K562 (cell line): ENCODE data around the gene PHYH. TPM values are rescaled to one million over a fixed set of nuclear protein-coding genes. Genes with fewer than 3 reads are reported as not detected.
A peak's percentile ranks its signal among the peaks of the same experiment; 100 is the strongest.

ENCODE experiments used
- ATAC-seq: fragments of 200-7000 bp; cut with Tn5 transposase; 3 replicates; pipeline ENCODE4 v1.9.1; 2020; ENCODE audit warnings: moderate library complexity
- BruUV-seq: library from RNA; stranded (reverse); fragments of 400-500 nt; replicated peaks from 2 replicates; lab custom pipeline; 2021; lab: Mats Ljungman, UMichigan
- CTCF ChIA-PET: fragments of 300-600 bp; formaldehyde crosslinking; extraction: SDS; loops from one replicate; lab custom pipeline; 2021; ENCODE audit warnings: low intra/inter-chr PET ratio; lab: Yijun Ruan, JAX
- POLR2A ChIA-PET: fragments of 300-600, 350-650 bp; sonication (Branson Sonifier 250); formaldehyde crosslinking; extraction: SDS; loops from one replicate; lab custom pipeline; 2021; ENCODE audit warnings: antibody characterized with exemption, inconsistent platforms; lab: Yijun Ruan, JAX
- DNase-seq, 4 experiments: peaks; one replicate each; pipeline versions ENCODE4 v3.0.0 to v3.0.0-alpha.2; 2011 to 2018; ENCODE audit warnings: low spot score in 3 of 4, mixed read lengths in 3 of 4; ENCODE audit errors: extremely low read depth in 1 of 4
- FAIRE-seq: peaks from 2 replicates; lab custom pipeline; 2011; peaks lifted over from hg19 to GRCh38; lab: Jason Lieb, UNC
- H2AFZ ChIP-seq: 2 replicates; pipeline ENCODE4 v1.6.0; 2011; ENCODE audit warnings: low read depth, low read length, control low read depth, inconsistent platforms
- H3K27ac ChIP-seq: fragments of 200-600 bp; 3 replicates; pipeline ENCODE4 v1.8.0; 2011; ENCODE audit warnings: low read depth, mild to moderate bottlenecking, control low read depth, inconsistent platforms, low read length, moderate library complexity, mixed read lengths; ENCODE audit errors: extremely low read depth
- H3K27me3 ChIP-seq, 2 experiments: fragments of 300-600 bp in 1 of 2; 2 replicates in 1 of 2; 3 replicates in 1 of 2; pipeline versions ENCODE4 v1.6.0 to v1.8.0; 2011; ENCODE audit warnings: inconsistent platforms in 2 of 2, low read length in 2 of 2, mild to moderate bottlenecking in 1 of 2, mixed read lengths in 1 of 2, moderate library complexity in 1 of 2; ENCODE audit not compliant: control insufficient read depth in 2 of 2, insufficient read depth in 2 of 2
- H3K36me3 ChIP-seq: fragments of 300-600 bp; 3 replicates; pipeline ENCODE4 v1.8.0; 2011; ENCODE audit warnings: mild to moderate bottlenecking, low read length, inconsistent platforms; ENCODE audit not compliant: control insufficient read depth, insufficient read depth
- H3K4me1 ChIP-seq, 2 experiments: fragments of 200-600 bp in 1 of 2; replicated peaks in 1 of 2; 2 replicates in 1 of 2; 3 replicates in 1 of 2; pipeline versions ENCODE4 v1.5.1 to v1.8.0; 2011; ENCODE audit warnings: inconsistent platforms in 2 of 2, low read length in 2 of 2, mild to moderate bottlenecking in 1 of 2, mixed read lengths in 1 of 2, moderate library complexity in 1 of 2; ENCODE audit not compliant: control insufficient read depth in 2 of 2, insufficient read depth in 2 of 2
- H3K4me2 ChIP-seq: 2 replicates; pipeline ENCODE4 v1.6.1; 2011; ENCODE audit warnings: low read length, control low read depth, inconsistent platforms, mixed read lengths; ENCODE audit not compliant: insufficient read depth
- H3K4me3 ChIP-seq: fragments of 200-600 bp; sonication (generic), shearing (Covaris generic); 2 replicates; pipeline ENCODE4 v1.5.1; 2016; ENCODE audit warnings: control low read depth, inconsistent platforms
- H3K79me2 ChIP-seq: fragments of 200-600 bp; 3 replicates; pipeline ENCODE4 v1.8.0; 2011; ENCODE audit warnings: low read length, inconsistent platforms; ENCODE audit not compliant: control insufficient read depth, insufficient read depth
- H3K9ac ChIP-seq, 2 experiments: 2 replicates each; pipeline versions ENCODE4 v1.6.0 to v1.6.1; 2011; ENCODE audit warnings: low read depth in 2 of 2, low read length in 2 of 2, control low read depth in 1 of 2, inconsistent platforms in 1 of 2, mild to moderate bottlenecking in 1 of 2, mixed read lengths in 1 of 2; ENCODE audit not compliant: insufficient read depth in 1 of 2
- H3K9me1 ChIP-seq: one replicate; pipeline ENCODE4 v1.6.0; 2011; ENCODE audit warnings: inconsistent platforms, mild to moderate bottlenecking, low read length, moderate library complexity; ENCODE audit not compliant: control insufficient read depth, insufficient read depth
- H3K9me3 ChIP-seq: replicated peaks from 2 replicates; pipeline ENCODE4 v1.5.1; 2011; ENCODE audit warnings: low read depth, low read length, inconsistent platforms; ENCODE audit not compliant: control insufficient read depth, insufficient read depth
- H4K20me1 ChIP-seq: replicated peaks from 2 replicates; pipeline ENCODE4 v1.6.1; 2011; ENCODE audit warnings: low read length, inconsistent platforms, mixed read lengths; ENCODE audit not compliant: control insufficient read depth, insufficient read depth
- ARID3A ChIP-seq: IDR thresholded peaks from 2 replicates; pipeline ENCODE4 v1.6.1; 2012; ENCODE audit warnings: low read depth, low read length, improper control_type of control experiment, borderline replicate concordance
- BMI1 ChIP-seq: fragments of 150-350 bp; IDR thresholded peaks from 2 replicates; pipeline ENCODE4 v1.6.1; 2014; ENCODE audit warnings: low read length
- MAFK ChIP-seq: IDR thresholded peaks from 2 replicates; pipeline ENCODE4 v1.6.1; 2011; ENCODE audit warnings: low read length, improper control_type of control experiment
- MBD1 ChIP-seq: fragments of 250-450 bp; sonication (Bioruptor Pico); IDR thresholded peaks from 2 replicates; pipeline ENCODE4 v1.8.0; 2022; ENCODE audit warnings: inconsistent platforms
- MYC ChIP-seq, 2 experiments: fragments of 250-450 bp in 1 of 2; sonication (Bioruptor Pico) in 1 of 2; IDR thresholded peaks; 2 replicates each; pipeline versions ENCODE4 v1.5.1 to v1.6.1; 2012 to 2021; ENCODE audit warnings: low read depth in 2 of 2, borderline replicate concordance in 1 of 2, improper control_type of control experiment in 1 of 2, low read length in 1 of 2, mild to moderate bottlenecking in 1 of 2, moderate library complexity in 1 of 2
- NEUROD1 ChIP-seq: fragments of 150-350 bp; IDR thresholded peaks from 2 replicates; pipeline ENCODE4 v1.6.1; 2014; ENCODE audit warnings: borderline replicate concordance, low read length, low read depth; ENCODE audit not compliant: partially characterized antibody
- NR2C2 ChIP-seq, 2 experiments: fragments of 200-800 bp in 1 of 2; sonication (Bioruptor generic) in 1 of 2; sonication (generic) in 1 of 2; formaldehyde crosslinking in 1 of 2; IDR thresholded peaks; 2 replicates each; pipeline versions ENCODE4 v1.6.1 to v1.8.0; 2016 to 2022; ENCODE audit warnings: mild to moderate bottlenecking in 1 of 2, missing compliant biosample characterization in 1 of 2, missing genetic modification characterization in 1 of 2, missing genetic modification reagents in 1 of 2
- POLR2G ChIP-seq: fragments of 200-400 bp; formaldehyde crosslinking; IDR thresholded peaks from 2 replicates; pipeline ENCODE4 v1.6.1; 2017; ENCODE audit warnings: low read depth, mild to moderate bottlenecking, antibody characterized with exemption, low read length, moderate library complexity
- SMAD4 ChIP-seq: fragments of 250-450 bp; sonication (Bioruptor Pico); conservative IDR thresholded peaks from 2 replicates; pipeline ENCODE4 v1.8.0; 2021; ENCODE audit warnings: inconsistent platforms, mild to moderate bottlenecking, moderate library complexity
- TAF1 ChIP-seq: IDR thresholded peaks from 2 replicates; pipeline ENCODE4 v1.6.1; 2011; ENCODE audit warnings: mild to moderate bottlenecking, low read length, moderate library complexity; ENCODE audit not compliant: insufficient read depth, control insufficient read depth, severe bottlenecking; ENCODE audit errors: extremely low read depth
- YY1 ChIP-seq, 3 experiments: IDR thresholded peaks; 2 replicates each; pipeline ENCODE4 v1.6.1; 2011; ENCODE audit warnings: low read length in 2 of 3, mild to moderate bottlenecking in 2 of 3, moderate library complexity in 2 of 3, borderline replicate concordance in 1 of 3, control low read depth in 1 of 3, low read depth in 1 of 3; ENCODE audit not compliant: insufficient read depth in 3 of 3, insufficient replicate concordance in 2 of 3, control insufficient read depth in 1 of 3, insufficient read length in 1 of 3; ENCODE audit errors: extremely low read depth in 1 of 3
- ZNF133 ChIP-seq: fragments of 250-450 bp; sonication (Bioruptor Pico); IDR thresholded peaks from 2 replicates; pipeline ENCODE4 v1.4.0; 2020; ENCODE audit warnings: mild to moderate bottlenecking
- ZNF282 ChIP-seq: sonication (generic); formaldehyde crosslinking; IDR thresholded peaks from 2 replicates; pipeline ENCODE4 v1.8.1; 2023; ENCODE audit warnings: missing genetic modification reagents
- ZNF384 ChIP-seq: IDR thresholded peaks from 2 replicates; pipeline ENCODE4 v1.6.1; 2012; ENCODE audit warnings: low read depth, low read length, improper control_type of control experiment
- ZNF511 ChIP-seq: sonication (generic); formaldehyde crosslinking; IDR thresholded peaks from 2 replicates; pipeline ENCODE4 v1.8.0; 2022; ENCODE audit warnings: mild to moderate bottlenecking, missing genetic modification reagents
- ZNF583 ChIP-seq: fragments of 250-450 bp; sonication (Bioruptor Pico); IDR thresholded peaks from 2 replicates; pipeline ENCODE4 v1.4.0; 2020
- WGBS: fragments of 100-300 bp; shearing (Covaris generic); methylation state at CpG from one replicate; pipeline ENCODE4 v1.1.6; 2016; ENCODE audit warnings: low coverage, mixed read lengths; ENCODE audit not compliant: insufficient coverage; ENCODE audit errors: missing lambda C conversion rate; 5-methylcytosine and 5-hydroxymethylcytosine counted together
- in situ Hi-C: fragments of 300-500 bp; cut with MboI; formaldehyde crosslinking; loops from 4 replicates; pipeline ENCODE4 v1.15.0; 2018; ENCODE audit warnings: inconsistent platforms, mixed read lengths
- intact Hi-C: fragments of 100-400 bp; cut with micrococcal nuclease; formaldehyde crosslinking; loops from 2 replicates; pipeline ENCODE4 v1.14.2; 2022
- polyA plus RNA-seq, 8 experiments: library from polyadenylated mRNA; depleted of rRNA in 4 of 8; stranded (reverse) in 5 of 8; unstranded in 3 of 8; fragments of >200 nt; fragmentation: Nextera tagmentation in 2 of 8; fragmentation: Illumina TruSeq in 1 of 8; extraction: Ambion mirVana in 2 of 8; extraction: Trizol in 1 of 8; gene quantifications; 2 replicates each; pipeline versions ENCODE4 v1.2.1 to v1.2.3, GENCODE V29; 2011 to 2014; ENCODE audit warnings: inconsistent platforms in 1 of 8, missing spikeins in 1 of 8
- total RNA-seq, 7 experiments: library from RNA; depleted of rRNA in 6 of 7; stranded (reverse); fragments of >200 nt in 6 of 7; fragmentation: Illumina TruSeq in 2 of 7; extraction: Trizol in 2 of 7; gene quantifications; 2 replicates each; pipeline versions ENCODE4 v1.2.1 to v1.2.3, GENCODE V29; 2011 to 2021; ENCODE audit warnings: low replicate concordance in 1 of 7

Gene PHYH
- total and polyA plus RNA-seq, 9 of the 15 experiments (the other 6 are each of a cell fraction or from before 2014, with no cell fraction given), result 3.8 to 6.9 (median 5.7) TPM

- CTCF ChIA-PET, result interaction anchor here (0.6 kb wide), 1 partner anchor 1143 kb away, joined by 3 read pairs; no protein-coding TSS in a partner anchor
- in situ Hi-C loops, result no loop called here
- peak overlapping the region; percentile 85; the same call in 2 of the 3 replicates for H3K27ac ChIP-seq
- TF ChIP-seq TAF1, result peak; percentile 45
- 0 out of 2 replicates have a peak, but pooled peaks have one; percentile 3 for TF ChIP-seq MYC (IDR thresholded peaks at IDR 0.05; ENCODE audit: low read depth, low read length)
- TF ChIP-seq MYC (CRISPR knock-in tag; IDR thresholded peaks at IDR 0.05; ENCODE audit: borderline replicate concordance, low read depth), result no peak
- no peak for TF ChIP-seq ZNF511 (CRISPR knock-in tag)
- TF ChIP-seq ZNF282 (CRISPR knock-in tag), result no peak
- TF ChIP-seq SMAD4, result peak; percentile 56
- TF ChIP-seq ARID3A, result no peak
- TF ChIP-seq ZNF384, result no peak
- no peak for TF ChIP-seq NR2C2 (CRISPR knock-in tag; IDR thresholded peaks at IDR 0.05)
- 0 out of 2 replicates have a peak, but pooled peaks have one; percentile 4 for TF ChIP-seq NR2C2 (tag; IDR thresholded peaks at IDR 0.05)
- peak; percentile 79 for TF ChIP-seq POLR2G
- no peak for TF ChIP-seq BMI1
- TF ChIP-seq YY1 (IDR thresholded peaks at IDR 0.05; ENCODE audit: borderline replicate concordance in 1 of 3, control insufficient read depth in 1 of 3, extremely low read depth in 1 of 3, insufficient read depth in 3 of 3, insufficient read length in 1 of 3, insufficient replicate concordance in 2 of 3, low read depth in 1 of 3, low read length in 2 of 3), result peak in 2 of 3 experiments; percentile 47 to 81
- TF ChIP-seq ZNF133, result no peak
- TF ChIP-seq MBD1 (CRISPR knock-in tag), result no peak
- peak; percentile 41 for TF ChIP-seq NEUROD1
- TF ChIP-seq MAFK, result no peak
- TF ChIP-seq ZNF583, result no peak
These were observed 47.8 kb upstream of the PHYH start for GRCh38 chr10:13347500-13348156.

More at GRCh38 chr10:13347500-13348156, 47.8 kb upstream of the PHYH start:
- POLR2A ChIA-PET, result no interaction called here
- Histone ChIP-seq H3K9me3 (no peaks in the 10 kb centered on the region), H3K36me3 (peaks cover 21% of the 10 kb centered on the region; the same call in 2 of the 3 replicates), H3K27me3 (peaks cover 0 to 6% of the 10 kb centered on the region in 2 experiments; a peak in 3 of 5 replicates), H3K4me3 (peak overlapping the region; percentile 88), H3K9ac (peak overlapping the region; percentile 76 to 96; a peak in 3 of 4 replicates), H3K79me2 (peaks cover 41% of the 10 kb centered on the region), H3K9me1 (no peaks in the 10 kb centered on the region), H3K4me1 (peaks cover 10 to 17% of the 10 kb centered on the region in 2 experiments), H2AFZ (no peak overlapping the region), H4K20me1 (no peaks in the 10 kb centered on the region), H3K4me2 (peak overlapping the region; percentile 77; the same call in 1 of the 2 replicates)
- WGBS, result 0% methylated on average over 25 of the region's 109 CpGs
- ATAC-seq (peak; percentile 69), FAIRE-seq (no peak), DNase-seq (peak; percentile 80 to 86 (median 86))
- intact Hi-C loops, result no loop called here
- BruUV-seq, result no TSS peak
